Right atrium auricular region (tissue), 2 donors: ENCODE results near the gene CGB7. TPM values are rescaled to one million over a fixed set of nuclear protein-coding genes. Genes with fewer than 3 reads are reported as not detected.

Source experiments
- DNase-seq: peaks from one replicate; pipeline ENCODE4 v3.0.0-alpha.2; 2019; ENCODE audit warnings: low spot score
- H3K27ac ChIP-seq, 2 donors: fragments of 200-600 bp; sonication (generic); 1 replicate in 1 of 2; 2 replicates in 1 of 2; pipeline ENCODE4 v1.5.1; 2016 to 2019
- H3K27me3 ChIP-seq, 2 donors: fragments of 200-600 bp; sonication (generic); one replicate each; pipeline versions ENCODE4 v1.5.1 to v1.6.0; 2017 to 2019
- H3K36me3 ChIP-seq: fragments of 200-600 bp; sonication (generic); one replicate; pipeline ENCODE4 v1.5.1; 2016
- H3K4me1 ChIP-seq, 2 donors: fragments of 200-600 bp; sonication (generic); one replicate each; pipeline versions ENCODE4 v1.5.1 to v1.6.0; 2017 to 2019
- H3K4me3 ChIP-seq, 2 donors: fragments of 200-600 bp; sonication (generic); 1 replicate in 1 of 2; 2 replicates in 1 of 2; pipeline ENCODE4 v1.5.1; 2017 to 2019; ENCODE audit warnings: mild to moderate bottlenecking in 1 of 2, moderate library complexity in 1 of 2
- H3K9me3 ChIP-seq, 2 donors: fragments of 200-600 bp; sonication (generic); one replicate each; pipeline ENCODE4 v1.5.1; 2019
- CTCF ChIP-seq, 2 donors: fragments of 200-600 bp; sonication (generic); IDR thresholded peaks; one replicate each; pipeline ENCODE4 v1.5.1; 2019; ENCODE audit warnings: antibody characterized with exemption in 2 of 2
- microRNA-seq, 2 donors: library from miRNA; unstranded; fragments of <30 nt; microRNA quantifications; one replicate each; pipeline ENCODE4, GENCODE V29; 2016 to 2017; ENCODE audit warnings: borderline number of aligned reads in 2 of 2, borderline replicate concordance in 1 of 2
- total RNA-seq, 2 donors: library from RNA; depleted of rRNA; stranded (reverse); fragments of >200 nt; gene quantifications; one replicate each; pipeline ENCODE4 v1.1.0, GENCODE V29; 2016

Gene CGB7
- total RNA-seq, 2 donors from 2014 or later = not detected

- Histone ChIP-seq H3K27ac (no peak overlapping the region), H3K4me1 (no peaks in the 10 kb centered on the region), H3K27me3 (no peaks in the 10 kb centered on the region), H3K36me3 (peaks cover 61% of the 10 kb centered on the region), H3K4me3 (no peak overlapping the region), H3K9me3 (no peaks in the 10 kb centered on the region)
- TF ChIP-seq CTCF (IDR thresholded peaks at IDR 0.05) = no peak
- DNase-seq = no peak
Observed at GRCh38 chr19:49010453-49010852, 47.1 kb downstream of the CGB7 start.

GRCh38 chr19:49009828-49010227 is 47.7 kb downstream of the CGB7 start:
- H3K4me1 ChIP-seq = no peaks in the 10 kb centered on the region
- peaks cover 61% of the 10 kb centered on the region for H3K36me3 ChIP-seq
- H3K27me3 ChIP-seq = no peaks in the 10 kb centered on the region
- H3K9me3 ChIP-seq = no peaks in the 10 kb centered on the region
- TF ChIP-seq CTCF (IDR thresholded peaks at IDR 0.05) = no peak
- DNase-seq = no peak
- no peak overlapping the region for H3K27ac ChIP-seq
- no peak overlapping the region for H3K4me3 ChIP-seq

DNA sequence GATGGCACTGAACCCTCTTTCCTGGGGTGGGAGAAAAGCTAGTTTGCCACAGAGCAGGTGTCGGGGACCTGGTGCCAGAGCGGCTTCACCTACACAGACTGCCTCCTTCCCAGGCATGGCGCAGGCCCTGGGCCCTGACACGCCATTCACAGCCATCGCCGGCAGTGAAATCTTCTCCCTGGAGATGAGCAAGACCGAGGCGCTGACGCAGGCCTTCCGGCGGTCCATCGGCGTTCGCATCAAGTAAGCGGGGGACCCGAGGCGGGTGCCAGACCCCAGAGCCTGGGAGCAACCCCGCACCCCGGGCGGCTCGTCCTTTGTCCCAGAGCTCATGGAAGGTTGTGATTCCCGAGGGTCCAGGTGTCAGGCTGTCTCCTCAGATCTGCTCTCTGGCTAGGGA is 50.6 kb downstream of the CGB7 start:
- Histone ChIP-seq H3K4me1 (no peaks in the 10 kb centered on the region), H3K4me3 (no peak overlapping the region), H3K9me3 (no peaks in the 10 kb centered on the region), H3K27ac (no peak overlapping the region), H3K27me3 (no peaks in the 10 kb centered on the region), H3K36me3 (peaks cover 71% of the 10 kb centered on the region)
- no peak for TF ChIP-seq CTCF (IDR thresholded peaks at IDR 0.05)
- no peak for DNase-seq

- no peak for DNase-seq
- Histone ChIP-seq H3K27me3 (no peaks in the 10 kb centered on the region), H3K27ac (no peak overlapping the region), H3K36me3 (peaks cover 55% of the 10 kb centered on the region), H3K9me3 (no peaks in the 10 kb centered on the region), H3K4me1 (no peaks in the 10 kb centered on the region), H3K4me3 (no peak overlapping the region)
- no peak for TF ChIP-seq CTCF (IDR thresholded peaks at IDR 0.05)
Observed at GRCh38 chr19:49004964-49005614, 52.5 kb downstream of the CGB7 start.

Small RNAs within 50 kb of the gene (microRNA-seq; reads per million reads assigned to microRNA genes)
- gene MIR6798 = 0 to 0.71 reads per million in 2 donors

Other genes starting within 250 kb of the CGB7 start
- 10 to 100 TPM; 32.3 to 37.5 TPM for gene BCAT2, start 246.7 kb downstream of the CGB7 start, total RNA-seq
- gene HSD17B14, start 221.3 kb downstream of the CGB7 start, total RNA-seq = 1 to 10 TPM; 3.7 to 6.3 TPM
- gene PLEKHA4, start 189.1 kb downstream of the CGB7 start, total RNA-seq = 10 to 100 TPM; 22.4 to 25.1 TPM
- gene PPP1R15A, start 185.3 kb downstream of the CGB7 start, total RNA-seq = 10 to 100 TPM; 55.0 to 97.6 TPM
- not detected for gene TULP2, start 159.0 kb downstream of the CGB7 start, total RNA-seq
- gene NUCB1, start 157.4 kb downstream of the CGB7 start, total RNA-seq = 100 to 1,000 TPM; 347 to 411 TPM
- not detected for gene DHDH, start 124.0 kb downstream of the CGB7 start, total RNA-seq
- 10 to 100 TPM; 10.7 to 21.2 TPM for gene BAX, start 102.9 kb downstream of the CGB7 start, total RNA-seq
- gene FTL, start 92.4 kb downstream of the CGB7 start, total RNA-seq = 1,000 to 10,000 TPM; 1,493 to 3,053 TPM
- gene GYS1, start 64.4 kb downstream of the CGB7 start, total RNA-seq = 10 to 100 TPM; 72.1 to 88.1 TPM
- 10 to 100 TPM; 49.1 to 87.7 TPM for gene RUVBL2, start 63.9 kb downstream of the CGB7 start, total RNA-seq
- not detected for gene LHB, start 40.7 kb downstream of the CGB7 start, total RNA-seq
- not detected for gene CGB3, start 33.4 kb downstream of the CGB7 start, total RNA-seq
- not detected for gene CGB2, start 25.9 kb downstream of the CGB7 start, total RNA-seq
- not detected for gene CGB1, start 20.9 kb downstream of the CGB7 start, total RNA-seq
- gene CGB5, start 13.9 kb downstream of the CGB7 start, total RNA-seq = not detected
- gene CGB8, start 8.6 kb downstream of the CGB7 start, total RNA-seq = not detected
- not detected for gene NTF4, start 7.1 kb upstream of the CGB7 start, total RNA-seq
- gene KCNA7, start 14.9 kb upstream of the CGB7 start, total RNA-seq = 1 to 10 TPM in 1 of 2 donors, under 1 TPM in 1; 0.35 to 3.2 TPM
- gene SNRNP70, start 27.7 kb upstream of the CGB7 start, total RNA-seq = 10 to 100 TPM; 62.7 to 89.4 TPM
- 10 to 100 TPM; 31.5 to 35.0 TPM for gene LIN7B, start 56.6 kb upstream of the CGB7 start, total RNA-seq
- 1 to 10 TPM; 3.1 to 5.9 TPM for gene C19orf73, start 61.4 kb upstream of the CGB7 start, total RNA-seq
- gene PPFIA3, start 61.8 kb upstream of the CGB7 start, total RNA-seq = 1 to 10 TPM; 5.0 to 6.8 TPM
- 1,000 to 10,000 TPM in 1 of 2 donors, 100 to 1,000 TPM in 1; 558 to 1,164 TPM for gene HRC, start 97.6 kb upstream of the CGB7 start, total RNA-seq
- gene TRPM4, start 100.0 kb upstream of the CGB7 start, total RNA-seq = 10 to 100 TPM; 20.6 to 22.8 TPM